Measurements from ENCODE around the gene GRIK3.

GRCh38 chr1:36773827-36774541 lies 260.3 kb downstream of the GRIK3 start:
- no peak for TF ChIP-seq CTCF (conservative IDR thresholded peaks at IDR 0.05)
- no peak for TF ChIP-seq ZFX (IDR thresholded peaks at IDR 0.05)
